Vagina (tissue), 2 donors: ENCODE results near the gene GLP1R. TPM values are rescaled to one million over a fixed set of nuclear protein-coding genes. Genes with fewer than 3 reads are reported as not detected.

Source experiments
- DNase-seq, 2 donors: peaks; one replicate each; pipeline ENCODE4 v3.0.0-alpha.2; 2017; ENCODE audit errors: extremely low spot score in 2 of 2
- H3K27ac ChIP-seq: fragments of 200-600 bp; sonication (generic); one replicate; pipeline ENCODE4 v1.5.1; 2019
- H3K27me3 ChIP-seq: fragments of 200-600 bp; sonication (generic); one replicate; pipeline ENCODE4 v1.5.1; 2019
- H3K36me3 ChIP-seq, 2 donors: fragments of 200-600 bp; sonication (generic); one replicate each; pipeline ENCODE4 v1.5.1; 2017 to 2019
- H3K4me1 ChIP-seq: fragments of 200-600 bp; sonication (generic); one replicate; pipeline ENCODE4 v1.5.1; 2019
- H3K4me3 ChIP-seq, 2 donors: fragments of 200-600 bp; sonication (generic); 1 replicate in 1 of 2; 2 replicates in 1 of 2; pipeline ENCODE4 v1.5.1; 2016 to 2019
- H3K9me3 ChIP-seq: fragments of 200-600 bp; sonication (generic); one replicate; pipeline ENCODE4 v1.5.1; 2019
- POLR2A ChIP-seq, 2 donors: fragments of 450-650 bp; IDR thresholded peaks; one replicate each; pipeline ENCODE4 v1.6.1; 2017; ENCODE audit warnings: antibody characterized with exemption in 2 of 2, mild to moderate bottlenecking in 2 of 2, moderate library complexity in 2 of 2
- POLR2AphosphoS5 ChIP-seq, 2 donors: sonication (generic); formaldehyde crosslinking; IDR thresholded peaks; one replicate each; pipeline ENCODE4 v1.9.0; 2017; ENCODE audit warnings: antibody characterized with exemption in 2 of 2, mild to moderate bottlenecking in 2 of 2, low read depth in 1 of 2; ENCODE audit not compliant: insufficient read depth in 1 of 2
- intact Hi-C: fragments of 100-400 bp; cut with DNase I; formaldehyde crosslinking; loops from one replicate; pipeline ENCODE4 v1.15.1; 2023
- total RNA-seq: library from RNA; depleted of rRNA; stranded (reverse); fragments of >200 nt; gene quantifications from one replicate; pipeline ENCODE4 v1.2.3, GENCODE V29; 2016
- TF ChIP-seq, protein P1 (sequence below), 3 experiments: fragments of 450-650 bp in 2 of 3; fragments of 200-600 bp in 1 of 3; sonication (generic) in 1 of 3; IDR thresholded peaks; one replicate each; pipeline ENCODE4 v1.5.1; 2017 to 2019; ENCODE audit warnings: antibody characterized with exemption in 3 of 3, mild to moderate bottlenecking in 2 of 3, moderate library complexity in 2 of 3

GLP1R gene
- total RNA-seq, 1 donor from 2014 or later: not detected

DNA sequence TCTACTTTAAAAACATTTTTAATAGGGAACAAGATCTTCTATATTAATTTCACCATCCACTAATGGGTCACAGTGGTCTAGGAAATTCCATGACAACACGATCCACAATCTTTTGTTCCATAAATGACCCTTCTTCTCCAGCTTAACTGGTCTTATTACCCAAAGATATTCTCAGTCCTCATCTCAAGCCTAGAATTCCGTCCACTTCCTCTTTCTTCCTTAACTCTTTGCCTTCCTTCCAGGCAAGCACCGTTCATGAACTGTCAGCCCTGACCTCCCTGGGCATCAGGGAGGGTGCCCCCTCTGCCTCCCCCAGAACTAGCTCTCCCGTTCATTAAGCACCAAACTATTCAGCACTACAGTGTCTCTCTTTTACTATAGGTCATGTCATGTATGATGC, 58.5 kb downstream of the GLP1R start:
- no peaks in the 10 kb centered on the region for H3K4me1 ChIP-seq
- no peak for TF ChIP-seq POLR2A (IDR thresholded peaks at IDR 0.05)
- no peak for TF ChIP-seq POLR2AphosphoS5 (IDR thresholded peaks at IDR 0.05; ENCODE audit: insufficient read depth in 1 of 2, low read depth in 1 of 2)
- TF ChIP-seq, protein P1, sequence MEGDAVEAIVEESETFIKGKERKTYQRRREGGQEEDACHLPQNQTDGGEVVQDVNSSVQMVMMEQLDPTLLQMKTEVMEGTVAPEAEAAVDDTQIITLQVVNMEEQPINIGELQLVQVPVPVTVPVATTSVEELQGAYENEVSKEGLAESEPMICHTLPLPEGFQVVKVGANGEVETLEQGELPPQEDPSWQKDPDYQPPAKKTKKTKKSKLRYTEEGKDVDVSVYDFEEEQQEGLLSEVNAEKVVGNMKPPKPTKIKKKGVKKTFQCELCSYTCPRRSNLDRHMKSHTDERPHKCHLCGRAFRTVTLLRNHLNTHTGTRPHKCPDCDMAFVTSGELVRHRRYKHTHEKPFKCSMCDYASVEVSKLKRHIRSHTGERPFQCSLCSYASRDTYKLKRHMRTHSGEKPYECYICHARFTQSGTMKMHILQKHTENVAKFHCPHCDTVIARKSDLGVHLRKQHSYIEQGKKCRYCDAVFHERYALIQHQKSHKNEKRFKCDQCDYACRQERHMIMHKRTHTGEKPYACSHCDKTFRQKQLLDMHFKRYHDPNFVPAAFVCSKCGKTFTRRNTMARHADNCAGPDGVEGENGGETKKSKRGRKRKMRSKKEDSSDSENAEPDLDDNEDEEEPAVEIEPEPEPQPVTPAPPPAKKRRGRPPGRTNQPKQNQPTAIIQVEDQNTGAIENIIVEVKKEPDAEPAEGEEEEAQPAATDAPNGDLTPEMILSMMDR (IDR thresholded peaks at IDR 0.05): no peak
- H3K27ac ChIP-seq: no peak overlapping the region
- H3K36me3 ChIP-seq: peaks cover 0 to 17% of the 10 kb centered on the region in 2 donors
- intact Hi-C loops: no loop called here
- no peak overlapping the region for H3K4me3 ChIP-seq
- H3K9me3 ChIP-seq: no peaks in the 10 kb centered on the region
- no peaks in the 10 kb centered on the region for H3K27me3 ChIP-seq
- DNase-seq: no peak

DNA sequence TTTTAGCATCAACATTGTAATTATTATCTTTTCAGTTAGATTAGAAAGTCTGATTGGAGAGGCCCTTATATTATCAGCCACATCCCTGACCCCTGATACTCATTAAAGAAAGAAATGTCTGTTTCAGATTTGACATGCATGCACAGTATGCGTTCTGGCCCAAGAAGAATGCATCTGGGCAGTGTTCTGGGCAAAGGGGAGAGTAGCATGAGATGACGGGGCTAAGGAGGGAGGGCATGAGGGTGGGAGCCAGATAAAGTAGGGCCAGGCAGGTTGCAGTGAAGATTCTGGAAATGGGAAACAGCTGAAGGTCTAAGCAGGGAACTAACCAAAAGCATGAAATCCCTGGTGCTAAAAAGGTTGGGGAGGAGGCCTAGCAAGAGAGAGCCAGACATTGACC, 59.1 kb downstream of the GLP1R start:
- TF ChIP-seq POLR2AphosphoS5 (IDR thresholded peaks at IDR 0.05; ENCODE audit: insufficient read depth in 1 of 2, low read depth in 1 of 2) (no peak), POLR2A (IDR thresholded peaks at IDR 0.05) (no peak)
- TF ChIP-seq, protein P1 (IDR thresholded peaks at IDR 0.05): no peak
- H3K36me3 ChIP-seq: peaks cover 0 to 17% of the 10 kb centered on the region in 2 donors
- H3K9me3 ChIP-seq: no peaks in the 10 kb centered on the region
- no peak overlapping the region for H3K27ac ChIP-seq
- intact Hi-C loops: no loop called here
- H3K27me3 ChIP-seq: no peaks in the 10 kb centered on the region
- no peak for DNase-seq
- no peak overlapping the region for H3K4me3 ChIP-seq
- no peaks in the 10 kb centered on the region for H3K4me1 ChIP-seq

DNA sequence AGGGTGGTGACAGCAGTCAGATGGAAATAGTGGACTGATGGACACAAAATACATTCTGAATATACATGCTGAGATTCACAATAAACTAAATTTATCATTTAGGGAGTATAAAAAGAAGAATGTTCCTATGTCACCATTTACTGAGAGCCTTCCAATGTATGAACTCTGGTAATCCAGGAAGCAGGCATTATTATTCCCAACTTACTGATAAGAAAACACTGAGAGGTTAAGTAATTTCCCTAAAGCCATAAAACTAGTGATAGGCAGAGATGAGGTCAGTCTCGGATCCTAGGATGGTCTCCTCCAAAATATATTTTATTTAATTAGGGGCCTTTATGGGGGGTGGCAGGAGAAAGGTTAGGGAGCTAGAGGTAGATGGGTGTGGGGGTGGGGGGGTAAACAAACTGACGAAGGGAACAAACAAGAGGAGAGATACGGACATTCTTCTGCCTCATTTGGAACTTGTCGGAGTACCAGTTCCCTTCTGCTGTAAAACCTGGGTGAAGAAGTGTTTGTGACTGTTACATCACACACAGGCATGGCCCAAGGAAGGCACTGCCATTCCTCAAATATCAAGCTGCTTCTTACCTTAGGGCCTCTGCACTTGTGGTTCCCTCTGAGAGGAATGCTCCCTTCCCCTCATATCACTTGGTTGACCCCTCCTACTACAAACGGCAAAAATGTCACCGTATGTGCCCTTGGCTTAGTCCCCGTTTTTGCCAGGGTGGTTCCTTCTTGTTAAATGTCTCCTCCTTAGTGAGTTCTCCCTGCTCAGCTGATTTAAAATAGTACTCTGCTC, 59.7 kb downstream of the GLP1R start:
- Histone ChIP-seq H3K36me3 (peaks cover 0 to 17% of the 10 kb centered on the region in 2 donors), H3K27me3 (no peaks in the 10 kb centered on the region), H3K4me1 (peaks cover 1% of the 10 kb centered on the region), H3K9me3 (no peaks in the 10 kb centered on the region), H3K4me3 (no peak overlapping the region), H3K27ac (no peak overlapping the region)
- intact Hi-C loops: no loop called here
- TF ChIP-seq POLR2A (IDR thresholded peaks at IDR 0.05): no peak
- TF ChIP-seq POLR2AphosphoS5 (IDR thresholded peaks at IDR 0.05; ENCODE audit: insufficient read depth in 1 of 2, low read depth in 1 of 2): no peak
- TF ChIP-seq, protein P1 (IDR thresholded peaks at IDR 0.05): no peak
- no peak for DNase-seq

DNA sequence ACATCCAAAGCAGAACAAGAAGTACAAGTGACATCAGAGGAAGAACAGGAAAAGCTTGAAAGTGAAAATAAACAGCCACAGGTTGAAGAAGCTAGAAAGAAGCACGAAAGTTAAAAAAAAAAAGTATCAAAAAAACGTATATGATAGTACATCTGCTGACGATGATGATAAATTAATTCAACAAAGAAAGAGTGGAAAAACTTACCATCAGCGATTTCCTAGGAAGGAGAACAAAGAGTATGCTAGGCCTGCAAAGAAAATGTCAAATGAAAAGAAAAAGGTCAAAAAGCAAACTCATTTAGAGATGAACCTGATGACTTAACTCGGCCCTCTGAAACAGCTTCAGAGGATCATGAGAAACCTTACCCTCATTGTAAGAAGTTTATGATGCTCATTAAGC, 62.7 kb downstream of the GLP1R start:
- Histone ChIP-seq H3K4me1 (peaks cover 19% of the 10 kb centered on the region), H3K27me3 (no peaks in the 10 kb centered on the region), H3K36me3 (peaks cover 0 to 7% of the 10 kb centered on the region in 2 donors), H3K9me3 (no peaks in the 10 kb centered on the region), H3K4me3 (no peak overlapping the region), H3K27ac (no peak overlapping the region)
- intact Hi-C loops: no loop called here
- DNase-seq: no peak
- TF ChIP-seq POLR2A (IDR thresholded peaks at IDR 0.05): no peak
- TF ChIP-seq, protein P1 (IDR thresholded peaks at IDR 0.05): no peak
- TF ChIP-seq POLR2AphosphoS5 (IDR thresholded peaks at IDR 0.05; ENCODE audit: insufficient read depth in 1 of 2, low read depth in 1 of 2): no peak

DNA sequence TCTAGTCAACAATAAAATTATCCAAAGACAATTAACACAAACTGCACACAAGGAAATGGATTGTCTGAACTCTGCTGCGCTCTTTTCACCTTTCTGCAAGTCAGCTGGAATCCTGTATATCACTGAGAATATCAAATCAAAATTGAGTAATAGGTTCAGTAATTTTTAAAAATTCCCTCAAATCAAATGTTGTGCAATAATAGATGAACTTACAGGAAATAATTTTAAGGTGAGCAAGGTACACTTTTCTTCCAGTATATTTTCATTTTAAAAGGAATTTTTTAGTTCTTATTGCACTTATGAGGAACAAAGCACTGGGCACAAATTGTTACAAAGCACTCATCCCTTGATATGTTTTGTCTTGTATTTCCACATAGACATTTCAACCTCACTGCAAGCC, 65.2 kb downstream of the GLP1R start:
- DNase-seq: no peak
- Histone ChIP-seq H3K27me3 (no peaks in the 10 kb centered on the region), H3K4me3 (peak overlapping the region; percentile 62 to 65), H3K27ac (no peak overlapping the region), H3K4me1 (peaks cover 19% of the 10 kb centered on the region), H3K36me3 (peaks cover 0 to 7% of the 10 kb centered on the region in 2 donors), H3K9me3 (no peaks in the 10 kb centered on the region)
- intact Hi-C loops: no loop called here
- no peak for TF ChIP-seq POLR2AphosphoS5 (IDR thresholded peaks at IDR 0.05; ENCODE audit: insufficient read depth in 1 of 2, low read depth in 1 of 2)
- TF ChIP-seq, protein P1 (IDR thresholded peaks at IDR 0.05): no peak
- no peak for TF ChIP-seq POLR2A (IDR thresholded peaks at IDR 0.05)
